GM13976 (cell line): ENCODE measurements around the gene SMC6.

Experiments
- DNase-seq: peaks from one replicate; pipeline ENCODE4 v3.0.0; 2012; ENCODE audit warnings: low spot score
- in situ Hi-C: fragments of 300-500 bp; cut with MboI; formaldehyde crosslinking; loops from one replicate; pipeline ENCODE4 v1.12.0; 2022; ENCODE audit warnings: low sequenced_read_pairs, mixed read lengths, inconsistent platforms; ENCODE audit not compliant: unreplicated experiment
- TF ChIP-seq, protein P1 (sequence below): IDR thresholded peaks from 2 replicates; pipeline ENCODE4 v1.5.1; 2012; ENCODE audit warnings: borderline replicate concordance, mild to moderate bottlenecking; ENCODE audit not compliant: insufficient read depth; ENCODE audit errors: extremely low read depth, missing control alignments, control extremely low read depth

Gene SMC6

DNA sequence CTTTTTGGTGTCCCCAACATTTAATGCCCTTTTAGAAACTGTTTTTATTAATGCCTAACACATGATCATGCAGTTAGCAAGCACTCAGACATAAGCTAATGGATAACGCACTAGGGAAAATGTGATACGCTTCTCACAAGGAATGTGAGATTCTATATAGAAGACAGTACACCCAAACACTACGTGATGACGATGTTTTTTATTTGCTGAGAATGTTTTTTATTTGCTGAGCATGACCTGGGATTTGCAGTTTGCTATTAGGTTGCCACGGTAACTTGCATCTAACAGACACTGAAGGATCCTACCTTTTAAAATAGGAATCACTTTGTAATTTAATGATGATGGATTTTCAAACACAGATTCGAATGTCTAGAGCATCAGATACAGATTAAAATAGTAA lies 4.9 kb downstream of the SMC6 start:
- TF ChIP-seq, protein P1, sequence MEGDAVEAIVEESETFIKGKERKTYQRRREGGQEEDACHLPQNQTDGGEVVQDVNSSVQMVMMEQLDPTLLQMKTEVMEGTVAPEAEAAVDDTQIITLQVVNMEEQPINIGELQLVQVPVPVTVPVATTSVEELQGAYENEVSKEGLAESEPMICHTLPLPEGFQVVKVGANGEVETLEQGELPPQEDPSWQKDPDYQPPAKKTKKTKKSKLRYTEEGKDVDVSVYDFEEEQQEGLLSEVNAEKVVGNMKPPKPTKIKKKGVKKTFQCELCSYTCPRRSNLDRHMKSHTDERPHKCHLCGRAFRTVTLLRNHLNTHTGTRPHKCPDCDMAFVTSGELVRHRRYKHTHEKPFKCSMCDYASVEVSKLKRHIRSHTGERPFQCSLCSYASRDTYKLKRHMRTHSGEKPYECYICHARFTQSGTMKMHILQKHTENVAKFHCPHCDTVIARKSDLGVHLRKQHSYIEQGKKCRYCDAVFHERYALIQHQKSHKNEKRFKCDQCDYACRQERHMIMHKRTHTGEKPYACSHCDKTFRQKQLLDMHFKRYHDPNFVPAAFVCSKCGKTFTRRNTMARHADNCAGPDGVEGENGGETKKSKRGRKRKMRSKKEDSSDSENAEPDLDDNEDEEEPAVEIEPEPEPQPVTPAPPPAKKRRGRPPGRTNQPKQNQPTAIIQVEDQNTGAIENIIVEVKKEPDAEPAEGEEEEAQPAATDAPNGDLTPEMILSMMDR: no peak
- DNase-seq: no peak
- in situ Hi-C loops: no loop called here

DNA sequence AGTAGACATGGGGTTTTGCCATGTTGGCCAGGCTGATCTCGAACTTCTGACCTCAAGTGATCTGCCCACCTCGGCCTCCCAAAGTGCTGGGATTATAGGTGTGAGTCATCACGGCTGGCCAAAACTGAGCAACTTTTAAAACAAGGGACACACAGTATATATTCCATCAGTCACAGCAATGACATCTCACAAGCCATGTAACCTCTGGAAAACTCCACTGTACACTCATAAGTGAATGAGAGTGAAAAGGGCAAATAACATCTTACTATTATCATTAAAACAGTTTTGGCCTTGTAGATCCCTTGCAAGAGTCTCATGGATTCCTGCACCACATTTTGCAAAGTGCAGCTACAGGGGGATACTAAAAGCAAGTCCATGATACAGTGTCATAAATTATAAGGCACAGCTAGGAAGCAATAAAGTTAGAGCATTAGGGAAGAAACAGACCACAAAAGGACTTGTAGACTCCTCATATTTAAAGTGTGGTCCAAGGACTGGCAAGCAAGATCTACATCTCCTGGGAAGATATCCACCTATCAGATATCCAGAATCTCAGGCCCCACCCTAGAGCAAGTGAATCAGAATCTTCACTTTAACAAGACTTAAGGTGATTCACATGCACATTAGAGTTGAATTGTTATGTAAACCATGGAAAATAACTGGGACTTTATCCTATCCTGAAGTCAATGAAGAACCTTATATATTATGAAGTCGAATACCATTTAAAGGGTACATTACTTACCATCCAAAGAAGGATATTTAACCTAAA lies 5.7 kb downstream of the SMC6 start:
- TF ChIP-seq, protein P1: no peak
- DNase-seq: no peak
- in situ Hi-C loops: no loop called here

DNA sequence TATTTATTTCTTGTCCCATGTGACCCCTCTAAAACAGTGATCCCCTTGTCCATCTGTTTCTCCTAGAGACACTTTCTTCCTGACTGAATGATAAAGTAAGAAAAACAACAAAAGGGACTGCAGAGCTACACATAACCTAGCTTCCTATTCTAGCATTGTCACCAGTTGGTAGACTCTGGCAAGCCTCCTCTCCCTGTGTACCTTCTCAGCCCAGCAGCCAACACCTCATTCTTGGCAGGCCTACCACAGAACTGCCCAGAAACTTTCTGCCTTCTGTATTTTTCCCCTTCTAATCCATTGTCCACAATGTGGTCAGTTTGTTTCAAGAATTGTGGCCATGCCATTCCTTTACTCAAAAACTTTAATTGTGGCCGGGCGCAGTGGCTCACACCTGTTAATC lies 13.4 kb downstream of the SMC6 start:
- TF ChIP-seq, protein P1: no peak
- in situ Hi-C loops: no loop called here
- no peak for DNase-seq

DNA sequence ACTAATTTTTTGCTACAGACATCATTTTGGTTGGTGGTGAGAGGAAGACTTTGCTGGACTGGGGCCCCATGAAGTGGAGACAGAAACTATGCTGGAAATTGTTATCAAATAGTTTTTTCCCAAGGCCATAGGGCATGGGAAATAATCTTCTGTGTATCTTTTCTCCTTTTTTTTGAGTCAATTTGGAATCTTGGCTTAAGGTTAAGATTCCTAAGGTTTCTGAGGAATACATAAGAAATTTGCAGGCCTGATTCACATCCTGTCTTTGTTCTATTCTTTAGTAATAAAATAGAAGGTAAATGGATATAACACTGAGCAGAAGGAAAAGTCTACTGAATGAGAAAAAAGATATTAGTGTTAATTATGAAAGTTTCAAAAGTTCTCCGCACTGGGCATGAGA lies 16.6 kb downstream of the SMC6 start:
- in situ Hi-C loops: no loop called here
- TF ChIP-seq, protein P1: no peak

DNA sequence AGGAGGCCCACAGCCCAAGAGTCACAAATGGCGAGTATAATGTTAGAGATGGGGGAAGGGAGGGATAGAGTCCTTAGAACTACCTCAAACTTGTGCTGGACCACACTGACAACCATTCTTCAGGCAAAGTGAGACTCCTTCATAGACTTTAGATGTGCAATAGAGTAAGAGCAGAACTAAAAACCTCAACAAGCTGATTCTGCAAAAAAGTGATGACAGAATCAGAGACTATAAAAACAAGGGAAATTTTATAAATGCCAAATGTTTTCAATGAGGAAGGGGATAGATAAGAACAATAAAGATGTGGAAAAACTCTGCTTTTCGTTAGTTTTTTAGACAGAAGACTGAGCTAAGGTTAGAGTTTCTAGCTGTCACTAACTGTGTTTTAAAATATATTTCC lies 17.7 kb downstream of the SMC6 start:
- in situ Hi-C loops: no loop called here
- TF ChIP-seq, protein P1: no peak

More for the DNA sequence above, 16.6 kb downstream of the SMC6 start:
- no peak for DNase-seq

DNA sequence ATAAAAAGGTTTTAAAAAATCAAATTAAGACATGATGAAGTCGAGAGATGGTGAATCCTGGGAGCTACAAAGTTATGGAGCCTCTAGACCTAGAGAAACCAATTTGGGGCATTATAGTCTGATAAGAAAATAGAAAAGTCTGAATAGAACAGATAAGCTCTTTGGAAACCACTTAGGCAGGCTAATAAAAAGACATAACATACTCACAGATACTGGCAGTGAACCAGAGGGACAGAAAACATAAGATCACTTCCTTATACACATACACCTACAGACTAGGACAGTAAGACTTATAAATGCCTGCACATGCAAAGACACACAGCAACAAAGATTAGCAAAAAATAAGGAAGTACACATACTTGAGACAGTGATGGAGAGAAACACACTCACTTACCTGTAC lies 20.0 kb downstream of the SMC6 start:
- TF ChIP-seq, protein P1: no peak
- in situ Hi-C loops: no loop called here
- DNase-seq: no peak

More for the DNA sequence above, 17.7 kb downstream of the SMC6 start:
- DNase-seq: no peak

DNA sequence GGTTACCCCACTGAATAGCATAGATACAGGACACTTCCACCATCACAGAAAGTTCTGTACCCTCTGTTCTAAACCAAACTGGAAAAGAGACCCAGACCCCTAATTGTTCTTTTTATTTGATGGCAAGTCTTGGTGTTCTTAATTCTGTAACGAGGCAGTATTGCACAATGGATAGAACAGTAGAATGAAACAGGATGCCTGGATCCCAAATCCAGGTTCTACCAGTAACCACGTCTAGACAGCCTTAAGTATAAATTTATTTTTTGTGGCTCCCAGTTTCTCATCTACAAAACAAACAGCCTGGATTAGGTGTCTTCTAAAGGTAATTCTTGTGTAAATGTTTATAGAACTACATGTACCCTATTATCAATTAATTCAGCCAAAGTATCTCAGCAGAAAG lies 23.7 kb downstream of the SMC6 start:
- in situ Hi-C loops: no loop called here
- DNase-seq: no peak
- TF ChIP-seq, protein P1: no peak
